HUES64 (cell line): Measurements from ENCODE around the gene HENMT1.
"Not testable (repeated sequence)": the region's sequence is repeated elsewhere in the genome, so short reads cannot be mapped to it uniquely, and the experiment has no call there.

Experiments
- H3K27ac ChIP-seq: 2 replicates; pipeline ENCODE4 v1.7.0; 2013; ENCODE audit warnings: low read depth, low read length, inconsistent platforms
- H3K27me3 ChIP-seq: 2 replicates; pipeline ENCODE4 v1.6.1; 2013; ENCODE audit warnings: mild to moderate bottlenecking, low read length; ENCODE audit not compliant: insufficient read depth
- H3K36me3 ChIP-seq: 2 replicates; pipeline ENCODE4 v1.6.1; 2013; ENCODE audit warnings: mild to moderate bottlenecking, low read length; ENCODE audit not compliant: insufficient read depth
- H3K4me1 ChIP-seq: 2 replicates; pipeline ENCODE4 v1.6.1; 2013; ENCODE audit warnings: mild to moderate bottlenecking, low read length, moderate library complexity; ENCODE audit not compliant: insufficient read depth
- H3K4me3 ChIP-seq: 2 replicates; pipeline ENCODE4 v1.5.1; 2013; ENCODE audit warnings: mild to moderate bottlenecking, low read length, moderate library complexity
- H3K9ac ChIP-seq: 2 replicates; pipeline ENCODE4 v1.6.1; 2013; ENCODE audit warnings: mild to moderate bottlenecking, low read depth, low read length
- H3K9me3 ChIP-seq: 2 replicates; pipeline ENCODE4 v1.6.1; 2013; ENCODE audit warnings: low read depth, low read length; ENCODE audit not compliant: insufficient read depth
- WGBS: fragments of 150-250, 120-280 bp; methylation state at CpG from one replicate; pipeline ENCODE4 v1.1.7; 2013; ENCODE audit warnings: missing lambda C conversion rate; 5-methylcytosine and 5-hydroxymethylcytosine counted together

Gene HENMT1

GRCh38 chr1:108670131-108670773 lies 9.4 kb upstream of the HENMT1 start:
- no peak overlapping the region for H3K9ac ChIP-seq
- WGBS, result 93% methylated on average over 5 of the region's 5 CpGs
- no peak overlapping the region for H3K27ac ChIP-seq

DNA sequence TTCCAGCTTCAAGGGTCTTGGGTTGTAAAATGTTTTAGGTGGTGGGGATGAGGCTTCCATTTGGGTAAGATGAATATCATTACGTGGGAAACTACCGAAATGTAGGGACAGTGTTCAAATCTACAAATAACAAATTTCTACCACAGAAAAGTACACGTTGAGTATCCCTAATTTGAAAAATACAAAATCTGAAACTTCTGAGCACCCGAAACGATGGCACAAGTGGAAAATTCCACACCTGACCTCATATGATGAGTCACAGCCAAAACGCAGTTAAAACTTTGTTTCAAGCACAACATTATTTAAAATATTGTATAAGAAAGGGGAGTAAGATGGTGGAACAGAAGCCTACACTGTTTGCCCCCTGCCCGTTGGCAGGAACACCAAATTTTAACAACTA lies 8.8 kb upstream of the HENMT1 start:
- H3K4me3 ChIP-seq, result no peak overlapping the region
- H3K27ac ChIP-seq, result no peak overlapping the region
- WGBS, result 80% methylated on average over 7 of the region's 7 CpGs
- no peaks in the 10 kb centered on the region for H3K36me3 ChIP-seq
- no peak overlapping the region for H3K9ac ChIP-seq
- H3K27me3 ChIP-seq, result no peaks in the 10 kb centered on the region
- H3K9me3 ChIP-seq, result no peaks in the 10 kb centered on the region
- no peaks in the 10 kb centered on the region for H3K4me1 ChIP-seq

More at GRCh38 chr1:108670131-108670773, 9.4 kb upstream of the HENMT1 start:
- no peaks in the 10 kb centered on the region for H3K36me3 ChIP-seq
- no peak overlapping the region for H3K4me3 ChIP-seq
- H3K27me3 ChIP-seq, result no peaks in the 10 kb centered on the region
- H3K4me1 ChIP-seq, result no peaks in the 10 kb centered on the region
- no peaks in the 10 kb centered on the region for H3K9me3 ChIP-seq

DNA sequence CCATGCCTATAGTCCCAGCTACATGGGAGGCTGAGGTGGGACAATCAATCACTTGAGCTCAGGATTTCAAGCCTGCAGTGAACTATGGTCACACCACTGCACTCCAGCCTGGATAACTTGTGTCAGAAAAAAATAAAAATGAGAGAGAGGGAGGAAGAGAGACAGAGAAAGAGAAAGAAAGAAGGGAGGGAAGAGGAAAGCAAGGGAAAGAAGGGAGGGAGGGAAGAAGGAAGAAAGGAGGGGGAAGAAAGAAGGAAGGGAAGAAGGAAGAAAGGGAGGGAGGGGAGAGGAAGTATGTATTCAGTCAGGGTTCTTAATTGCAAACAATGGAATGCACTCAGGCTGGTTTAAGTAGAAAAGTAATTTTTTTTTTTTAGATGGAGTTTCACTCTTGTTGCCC lies 7.9 kb upstream of the HENMT1 start:
- no peak overlapping the region for H3K4me3 ChIP-seq

GRCh38 chr1:108667422-108667821 lies 6.5 kb upstream of the HENMT1 start:
- H3K9me3 ChIP-seq, H3K36me3 ChIP-seq, H3K9ac ChIP-seq, H3K4me3 ChIP-seq, H3K4me1 ChIP-seq, H3K27ac ChIP-seq: not testable (repeated sequence)
- peaks cover 11% of the 10 kb centered on the region for H3K27me3 ChIP-seq
- 94% methylated on average over 28 of the region's 28 CpGs for WGBS

More for the DNA sequence above, 7.9 kb upstream of the HENMT1 start:
- Histone ChIP-seq H3K36me3 (no peaks in the 10 kb centered on the region), H3K9ac (no peak overlapping the region), H3K27ac (no peak overlapping the region), H3K9me3 (no peaks in the 10 kb centered on the region), H3K4me1 (no peaks in the 10 kb centered on the region), H3K27me3 (no peaks in the 10 kb centered on the region)

GRCh38 chr1:108665771-108666170 lies 4.9 kb upstream of the HENMT1 start:
- Histone ChIP-seq H3K4me3 (no peak overlapping the region), H3K36me3 (no peaks in the 10 kb centered on the region), H3K27me3 (peaks cover 28% of the 10 kb centered on the region), H3K9me3 (no peaks in the 10 kb centered on the region), H3K9ac (no peak overlapping the region), H3K27ac (no peak overlapping the region), H3K4me1 (no peaks in the 10 kb centered on the region)
- 77% methylated on average over 1 of the region's 1 CpG for WGBS

GRCh38 chr1:108665067-108665466 lies 4.2 kb upstream of the HENMT1 start:
- Histone ChIP-seq H3K4me3 (no peak overlapping the region), H3K27me3 (peaks cover 33% of the 10 kb centered on the region), H3K9me3 (no peaks in the 10 kb centered on the region), H3K4me1 (no peaks in the 10 kb centered on the region), H3K36me3 (no peaks in the 10 kb centered on the region), H3K27ac (no peak overlapping the region), H3K9ac (no peak overlapping the region)
- 86% methylated on average over 1 of the region's 2 CpGs for WGBS

DNA sequence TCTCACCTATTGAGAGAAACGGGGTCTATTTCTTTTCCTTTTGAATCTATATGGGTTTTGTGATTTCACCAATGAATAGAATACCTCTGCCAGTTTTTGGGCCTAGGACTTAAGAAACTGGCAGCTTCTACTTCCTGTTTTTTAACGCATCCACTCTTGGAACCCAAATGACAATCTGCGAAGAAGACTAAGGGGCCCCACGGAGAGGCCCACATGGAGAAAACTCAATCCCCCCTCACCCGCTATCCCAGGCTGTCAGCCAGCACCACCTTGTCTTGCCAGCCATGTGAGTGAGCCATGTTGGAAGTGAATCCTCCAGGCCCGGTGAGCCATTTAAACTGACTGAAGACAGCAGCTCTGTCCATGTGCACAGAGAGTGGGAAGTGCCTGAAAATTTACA lies 3.6 kb upstream of the HENMT1 start:
- Histone ChIP-seq H3K4me3 (no peak overlapping the region), H3K36me3 (no peaks in the 10 kb centered on the region)
- 91% methylated on average over 6 of the region's 6 CpGs for WGBS

DNA sequence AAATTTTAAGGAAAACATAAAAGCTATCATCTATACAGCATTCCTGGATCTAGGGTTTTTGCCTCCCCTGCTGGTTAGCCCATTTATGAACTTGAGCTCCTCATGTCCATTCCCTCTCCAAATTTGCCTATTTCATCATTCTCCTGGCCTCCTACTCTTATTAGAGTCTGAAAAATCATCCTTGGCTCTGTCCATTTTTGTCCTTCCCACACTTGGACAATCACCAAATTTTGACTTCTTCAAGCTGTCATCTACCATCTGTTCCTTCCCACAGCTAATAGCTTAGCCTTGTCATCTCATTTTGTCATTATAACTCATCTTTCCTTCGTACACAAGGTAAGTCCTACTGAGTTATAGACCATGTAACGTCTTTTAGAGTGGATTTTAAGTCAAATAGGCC lies 2.2 kb upstream of the HENMT1 start:
- H3K36me3 ChIP-seq, result no peaks in the 10 kb centered on the region
- WGBS, result 84% methylated on average over 2 of the region's 2 CpGs
- no peaks in the 10 kb centered on the region for H3K4me1 ChIP-seq
- H3K27ac ChIP-seq, result no peak overlapping the region
- H3K9me3 ChIP-seq, result no peaks in the 10 kb centered on the region
- H3K9ac ChIP-seq, result no peak overlapping the region
- H3K4me3 ChIP-seq, result no peak overlapping the region
- H3K27me3 ChIP-seq, result peaks cover 36% of the 10 kb centered on the region

More for the DNA sequence above, 3.6 kb upstream of the HENMT1 start:
- Histone ChIP-seq H3K27me3 (peaks cover 36% of the 10 kb centered on the region), H3K9me3 (no peaks in the 10 kb centered on the region), H3K9ac (no peak overlapping the region), H3K27ac (no peak overlapping the region), H3K4me1 (no peaks in the 10 kb centered on the region)

GRCh38 chr1:108657356-108658080 lies 3.4 kb downstream of the HENMT1 start:
- no peaks in the 10 kb centered on the region for H3K9me3 ChIP-seq
- H3K36me3 ChIP-seq, result no peaks in the 10 kb centered on the region
- no peak overlapping the region for H3K27ac ChIP-seq
- 83% methylated on average over 2 of the region's 5 CpGs for WGBS
- peaks cover 25% of the 10 kb centered on the region for H3K27me3 ChIP-seq
- H3K4me1 ChIP-seq, result no peaks in the 10 kb centered on the region
- no peak overlapping the region for H3K9ac ChIP-seq
- no peak overlapping the region for H3K4me3 ChIP-seq

GRCh38 chr1:108653431-108654105 lies 7.3 kb downstream of the HENMT1 start:
- WGBS, result 98% methylated on average over 2 of the region's 2 CpGs
- Histone ChIP-seq H3K9ac (no peak overlapping the region), H3K36me3 (no peaks in the 10 kb centered on the region), H3K4me3 (no peak overlapping the region), H3K27me3 (no peaks in the 10 kb centered on the region), H3K9me3 (no peaks in the 10 kb centered on the region), H3K27ac (no peak overlapping the region), H3K4me1 (no peaks in the 10 kb centered on the region)

DNA sequence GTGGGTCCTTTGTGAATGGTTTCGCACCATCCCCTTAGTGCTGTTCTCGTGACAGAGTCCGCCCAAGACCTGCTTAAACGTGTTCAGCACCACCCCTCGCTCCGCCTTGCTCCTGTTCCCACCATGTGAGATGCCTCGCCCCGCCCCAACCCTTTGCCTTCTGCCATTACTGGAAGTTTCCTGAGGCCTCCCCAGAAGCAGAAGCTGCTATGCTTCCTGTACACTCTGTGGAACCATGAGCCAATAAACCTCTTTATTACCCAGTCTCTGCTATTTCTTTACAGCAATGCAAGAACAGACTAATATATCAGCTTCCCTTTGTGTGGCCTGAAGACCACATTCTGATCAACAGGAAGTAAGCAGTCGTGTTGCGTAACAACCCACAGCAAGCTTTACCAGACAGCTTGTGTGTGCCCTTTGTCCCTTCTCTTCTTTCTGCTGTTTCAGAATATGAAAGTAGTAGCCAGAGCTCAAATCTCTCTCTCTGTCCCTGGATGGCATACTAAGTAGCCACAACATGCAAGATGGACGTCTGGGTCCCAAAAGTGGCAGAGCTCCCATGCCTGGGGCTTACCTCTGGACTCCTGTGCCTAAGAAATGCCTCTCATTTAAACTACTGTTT lies 14.1 kb downstream of the HENMT1 start:
- no peak overlapping the region for H3K4me3 ChIP-seq
- H3K27me3 ChIP-seq, result no peaks in the 10 kb centered on the region
- no peak overlapping the region for H3K9ac ChIP-seq
- no peaks in the 10 kb centered on the region for H3K36me3 ChIP-seq
- H3K27ac ChIP-seq, result no peak overlapping the region
- no peaks in the 10 kb centered on the region for H3K4me1 ChIP-seq
- H3K9me3 ChIP-seq, result no peaks in the 10 kb centered on the region
- 91% methylated on average over 11 of the region's 11 CpGs for WGBS
